Colonic mucosa (tissue), 4 donors: ENCODE data around the gene TMEM98. TPM values are rescaled to one million over a fixed set of nuclear protein-coding genes. Genes with fewer than 3 reads are reported as not detected.
"Not testable (repeated sequence)": the region's sequence is repeated elsewhere in the genome, so short reads cannot be mapped to it uniquely, and the experiment has no call there.

Experiments
- DNase-seq: peaks from one replicate; pipeline ENCODE4 v3.0.0-alpha.2; 2020
- H3K27ac ChIP-seq: fragments of 200-600 bp; one replicate; pipeline ENCODE4 v1.8.0; 2021
- H3K27me3 ChIP-seq: fragments of 200-600 bp; one replicate; pipeline ENCODE4 v1.8.0; 2021
- H3K36me3 ChIP-seq: fragments of 200-600 bp; one replicate; pipeline ENCODE4 v1.8.0; 2021
- H3K4me1 ChIP-seq: fragments of 200-600 bp; one replicate; pipeline ENCODE4 v1.8.0; 2021; ENCODE audit warnings: mild to moderate bottlenecking
- H3K4me3 ChIP-seq: fragments of 200-600 bp; one replicate; pipeline ENCODE4 v1.8.0; 2021
- H3K9ac ChIP-seq, 2 donors: one replicate each; pipeline ENCODE4 v1.7.0; 2013; ENCODE audit warnings: control low read depth in 2 of 2, low read depth in 2 of 2, low read length in 2 of 2
- H3K9me3 ChIP-seq: fragments of 200-600 bp; one replicate; pipeline ENCODE4 v1.8.0; 2021
- intact Hi-C: fragments of 100-400 bp; cut with DNase I; formaldehyde crosslinking; loops from one replicate; pipeline ENCODE4 v1.14.1; 2022
- total RNA-seq, 2 donors: library from RNA; stranded (reverse); fragmentation: NEBNext Ultra II Directional in 1 of 2; extraction: Animal tissue kit (Norgen Biotek cat#: 25700) in 1 of 2; gene quantifications; one replicate each; pipeline ENCODE4 v1.2.1, GENCODE V29; 2021
- TF ChIP-seq, protein P1 (sequence below): fragments of 200-600 bp; IDR thresholded peaks from one replicate; pipeline ENCODE4 v1.8.0; 2022; ENCODE audit warnings: antibody characterized with exemption, mild to moderate bottlenecking
- donor health status: healthy.
- donor health status: DM: no; HTN: no; CAD: no.
- donor health status: DM: no; HTN: no; CAD: no.

The TMEM98 gene
- total RNA-seq, 2 donors from 2014 or later, result 110 to 138 TPM

DNA sequence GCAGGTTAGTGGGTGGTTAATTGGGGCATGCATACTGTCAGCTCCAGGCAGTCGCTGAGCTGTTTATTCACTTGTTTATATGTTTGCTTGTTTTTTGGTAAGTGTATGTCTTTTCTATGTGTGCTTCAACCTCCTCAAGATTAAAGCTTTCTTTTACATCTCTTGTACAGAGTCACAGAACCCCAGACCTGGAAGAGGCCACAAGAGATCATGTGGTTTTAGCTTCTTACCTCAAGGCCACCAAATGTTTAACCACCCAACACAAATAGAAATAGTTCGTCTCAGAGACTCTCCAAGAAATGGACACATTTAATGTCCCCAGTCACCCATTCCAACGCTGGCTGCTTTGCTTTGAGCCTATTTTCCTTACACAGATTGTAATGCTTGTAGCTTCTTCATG, 11.8 kb upstream of the TMEM98 start:
- H3K9ac ChIP-seq, result no peak overlapping the region
- H3K9me3 ChIP-seq, result no peaks in the 10 kb centered on the region
- H3K27ac ChIP-seq, result no peak overlapping the region
- H3K27me3 ChIP-seq, result no peaks in the 10 kb centered on the region
- no peak overlapping the region for H3K4me3 ChIP-seq
- peaks cover 6% of the 10 kb centered on the region for H3K4me1 ChIP-seq
- no peak for DNase-seq
- no peaks in the 10 kb centered on the region for H3K36me3 ChIP-seq
- TF ChIP-seq, protein P1, sequence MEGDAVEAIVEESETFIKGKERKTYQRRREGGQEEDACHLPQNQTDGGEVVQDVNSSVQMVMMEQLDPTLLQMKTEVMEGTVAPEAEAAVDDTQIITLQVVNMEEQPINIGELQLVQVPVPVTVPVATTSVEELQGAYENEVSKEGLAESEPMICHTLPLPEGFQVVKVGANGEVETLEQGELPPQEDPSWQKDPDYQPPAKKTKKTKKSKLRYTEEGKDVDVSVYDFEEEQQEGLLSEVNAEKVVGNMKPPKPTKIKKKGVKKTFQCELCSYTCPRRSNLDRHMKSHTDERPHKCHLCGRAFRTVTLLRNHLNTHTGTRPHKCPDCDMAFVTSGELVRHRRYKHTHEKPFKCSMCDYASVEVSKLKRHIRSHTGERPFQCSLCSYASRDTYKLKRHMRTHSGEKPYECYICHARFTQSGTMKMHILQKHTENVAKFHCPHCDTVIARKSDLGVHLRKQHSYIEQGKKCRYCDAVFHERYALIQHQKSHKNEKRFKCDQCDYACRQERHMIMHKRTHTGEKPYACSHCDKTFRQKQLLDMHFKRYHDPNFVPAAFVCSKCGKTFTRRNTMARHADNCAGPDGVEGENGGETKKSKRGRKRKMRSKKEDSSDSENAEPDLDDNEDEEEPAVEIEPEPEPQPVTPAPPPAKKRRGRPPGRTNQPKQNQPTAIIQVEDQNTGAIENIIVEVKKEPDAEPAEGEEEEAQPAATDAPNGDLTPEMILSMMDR, result no peak
- intact Hi-C loops, result no loop called here

DNA sequence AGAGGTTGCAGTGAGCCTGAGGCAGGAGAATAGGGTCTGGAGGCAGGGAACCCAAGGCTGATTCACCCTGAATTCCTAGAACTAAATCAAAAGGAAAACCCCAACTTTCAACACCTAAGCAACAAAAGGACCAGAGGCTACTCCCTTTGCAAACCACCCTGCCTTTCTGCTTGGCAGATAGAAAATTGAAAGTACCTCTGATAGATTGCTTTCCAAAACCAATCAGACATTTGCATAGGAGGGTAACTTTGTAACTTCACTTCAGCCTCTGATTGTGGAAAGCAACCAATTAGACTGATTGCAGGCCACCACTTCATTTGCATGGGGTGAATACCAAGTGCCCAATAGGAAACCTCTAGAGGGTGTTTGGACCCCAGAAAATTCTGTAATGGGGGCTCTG, 10.9 kb upstream of the TMEM98 start:
- TF ChIP-seq, protein P1, result no peak
- no peaks in the 10 kb centered on the region for H3K27me3 ChIP-seq
- H3K27ac ChIP-seq, result no peak overlapping the region
- DNase-seq, result no peak
- intact Hi-C loops, result no loop called here
- H3K4me3 ChIP-seq, result no peak overlapping the region
- H3K36me3 ChIP-seq, result no peaks in the 10 kb centered on the region
- peaks cover under 1% of the 10 kb centered on the region for H3K4me1 ChIP-seq
- H3K9me3 ChIP-seq, result no peaks in the 10 kb centered on the region
- no peak overlapping the region for H3K9ac ChIP-seq

DNA sequence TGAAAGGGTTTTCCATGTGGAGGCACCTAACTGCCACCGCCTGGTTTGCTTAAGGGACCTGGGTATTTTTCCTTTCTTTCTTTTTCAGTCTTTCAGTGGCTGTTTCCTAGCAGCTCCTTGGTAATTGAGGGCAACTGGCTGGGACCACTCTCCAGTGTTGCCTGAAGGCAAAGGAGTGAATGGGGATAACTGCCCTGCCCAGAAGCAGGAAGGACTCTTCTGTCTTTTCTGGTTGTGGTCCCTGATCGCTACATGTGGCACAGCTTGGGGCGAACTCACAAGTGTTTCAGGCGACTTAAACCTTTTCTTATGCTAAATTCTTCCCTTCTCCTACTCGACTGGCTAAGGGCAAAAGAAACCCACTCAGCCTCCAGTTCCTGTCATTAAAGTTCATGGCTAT, 10.1 kb upstream of the TMEM98 start:
- TF ChIP-seq, protein P1, result no peak
- intact Hi-C loops, result no loop called here
- peak; percentile 9 for DNase-seq
- H3K36me3 ChIP-seq, result no peaks in the 10 kb centered on the region
- no peaks in the 10 kb centered on the region for H3K9me3 ChIP-seq
- H3K4me3 ChIP-seq, result no peak overlapping the region
- no peak overlapping the region for H3K9ac ChIP-seq
- H3K27me3 ChIP-seq, result no peaks in the 10 kb centered on the region
- H3K27ac ChIP-seq, result no peak overlapping the region
- no peaks in the 10 kb centered on the region for H3K4me1 ChIP-seq

DNA sequence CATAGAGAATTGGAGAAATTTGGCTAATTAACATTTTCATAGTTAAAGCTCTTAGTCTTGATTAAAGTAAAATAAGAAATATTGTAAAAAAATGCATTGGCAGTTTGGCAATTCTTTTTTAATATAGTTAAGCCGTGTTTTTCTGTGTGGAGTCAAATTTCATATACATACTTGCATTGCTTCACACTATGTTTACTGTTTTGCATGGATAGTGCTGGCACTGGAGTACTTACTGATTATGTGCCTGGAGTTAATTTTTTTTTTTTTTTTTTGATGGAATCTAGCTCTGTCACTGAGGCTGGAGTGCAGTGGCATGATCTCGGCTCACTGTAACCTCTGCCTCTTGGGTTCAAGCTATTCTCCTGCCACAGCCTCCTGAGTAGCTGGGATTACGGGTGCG, 8.1 kb upstream of the TMEM98 start:
- H3K27ac ChIP-seq, DNase-seq, H3K9ac ChIP-seq, H3K9me3 ChIP-seq, H3K4me3 ChIP-seq, H3K27me3 ChIP-seq, H3K36me3 ChIP-seq, H3K4me1 ChIP-seq, intact Hi-C loops: not testable (repeated sequence)

DNA sequence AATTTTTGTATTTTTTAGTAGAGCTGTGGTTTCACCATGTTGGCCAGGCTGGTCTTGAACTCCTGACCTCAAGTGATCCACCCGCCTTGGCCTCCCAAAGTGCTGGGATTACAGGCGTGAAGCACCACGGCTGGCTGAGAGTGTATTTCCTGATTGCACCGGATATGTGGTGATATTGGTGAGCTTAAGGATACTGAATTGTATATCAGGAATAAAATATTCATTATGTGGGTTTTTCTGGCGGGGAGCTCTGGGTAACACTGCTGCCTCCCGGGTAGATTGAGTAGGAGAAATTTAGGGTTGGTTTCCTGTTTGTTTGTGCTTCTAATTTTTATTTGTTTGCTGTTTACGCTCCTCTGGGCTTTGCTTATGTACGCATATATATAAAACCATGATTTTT, 7.7 kb upstream of the TMEM98 start:
- no peaks in the 10 kb centered on the region for H3K9me3 ChIP-seq
- intact Hi-C loops, result no loop called here
- no peaks in the 10 kb centered on the region for H3K27me3 ChIP-seq
- H3K36me3 ChIP-seq, result no peaks in the 10 kb centered on the region
- H3K4me3 ChIP-seq, result no peak overlapping the region
- TF ChIP-seq, protein P1, result no peak
- H3K27ac ChIP-seq, result no peak overlapping the region
- no peaks in the 10 kb centered on the region for H3K4me1 ChIP-seq
- no peak for DNase-seq
- H3K9ac ChIP-seq, result no peak overlapping the region

DNA sequence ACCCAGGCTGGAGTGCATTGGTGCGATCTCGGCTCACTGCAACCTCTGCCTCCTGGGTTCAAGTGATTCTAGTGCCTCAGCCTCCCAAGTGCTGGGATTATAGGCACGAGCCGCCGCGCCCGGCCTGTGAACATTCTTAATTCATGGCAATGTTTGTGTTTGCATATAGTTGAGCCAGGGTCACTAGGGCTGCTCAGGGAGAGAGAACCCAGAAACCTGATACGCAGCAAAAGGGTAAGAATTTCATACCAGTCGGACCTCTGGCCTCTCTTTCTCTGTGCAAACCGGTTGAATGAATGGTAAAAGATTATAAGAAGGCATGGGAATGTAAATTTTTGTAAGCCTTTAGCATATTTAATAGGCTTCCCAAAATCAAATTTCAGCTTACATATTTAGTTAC, 6.9 kb upstream of the TMEM98 start:
- H3K9me3 ChIP-seq, result no peaks in the 10 kb centered on the region
- peak; percentile 15 for DNase-seq
- intact Hi-C loops, result no loop called here
- TF ChIP-seq, protein P1, result no peak
- no peak overlapping the region for H3K4me3 ChIP-seq
- no peaks in the 10 kb centered on the region for H3K4me1 ChIP-seq
- no peak overlapping the region for H3K9ac ChIP-seq
- H3K36me3 ChIP-seq, result no peaks in the 10 kb centered on the region
- H3K27ac ChIP-seq, result no peak overlapping the region
- no peaks in the 10 kb centered on the region for H3K27me3 ChIP-seq

DNA sequence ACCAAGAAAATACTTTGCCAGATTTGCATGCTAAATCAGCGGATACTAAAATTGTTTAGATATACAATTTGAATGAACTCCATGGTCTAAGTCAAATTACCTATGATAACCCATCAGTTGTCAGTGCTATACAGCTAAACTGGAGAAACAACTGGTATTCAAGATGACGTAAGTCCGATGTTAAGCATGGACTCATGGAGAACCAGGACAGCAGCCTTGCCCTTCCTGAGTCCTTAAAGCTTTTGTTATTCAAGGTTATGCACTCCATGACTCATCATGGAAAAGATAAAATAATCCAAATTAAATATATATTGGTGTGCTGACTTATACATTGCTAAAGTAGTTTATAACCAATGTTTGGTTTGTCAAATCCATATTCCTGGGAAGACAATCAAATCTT, 4.0 kb upstream of the TMEM98 start:
- H3K27me3 ChIP-seq, DNase-seq, H3K4me1 ChIP-seq, H3K36me3 ChIP-seq, intact Hi-C loops, H3K9me3 ChIP-seq, H3K9ac ChIP-seq, H3K27ac ChIP-seq, H3K4me3 ChIP-seq: not testable (repeated sequence)
